ENCODE measurements around the gene GALNT9. TPM values are rescaled to one million over a fixed set of nuclear protein-coding genes. Genes with fewer than 3 reads are reported as not detected.

Gene GALNT9
- total RNA-seq, 1 donor from 2014 or later, result not detected

DNA sequence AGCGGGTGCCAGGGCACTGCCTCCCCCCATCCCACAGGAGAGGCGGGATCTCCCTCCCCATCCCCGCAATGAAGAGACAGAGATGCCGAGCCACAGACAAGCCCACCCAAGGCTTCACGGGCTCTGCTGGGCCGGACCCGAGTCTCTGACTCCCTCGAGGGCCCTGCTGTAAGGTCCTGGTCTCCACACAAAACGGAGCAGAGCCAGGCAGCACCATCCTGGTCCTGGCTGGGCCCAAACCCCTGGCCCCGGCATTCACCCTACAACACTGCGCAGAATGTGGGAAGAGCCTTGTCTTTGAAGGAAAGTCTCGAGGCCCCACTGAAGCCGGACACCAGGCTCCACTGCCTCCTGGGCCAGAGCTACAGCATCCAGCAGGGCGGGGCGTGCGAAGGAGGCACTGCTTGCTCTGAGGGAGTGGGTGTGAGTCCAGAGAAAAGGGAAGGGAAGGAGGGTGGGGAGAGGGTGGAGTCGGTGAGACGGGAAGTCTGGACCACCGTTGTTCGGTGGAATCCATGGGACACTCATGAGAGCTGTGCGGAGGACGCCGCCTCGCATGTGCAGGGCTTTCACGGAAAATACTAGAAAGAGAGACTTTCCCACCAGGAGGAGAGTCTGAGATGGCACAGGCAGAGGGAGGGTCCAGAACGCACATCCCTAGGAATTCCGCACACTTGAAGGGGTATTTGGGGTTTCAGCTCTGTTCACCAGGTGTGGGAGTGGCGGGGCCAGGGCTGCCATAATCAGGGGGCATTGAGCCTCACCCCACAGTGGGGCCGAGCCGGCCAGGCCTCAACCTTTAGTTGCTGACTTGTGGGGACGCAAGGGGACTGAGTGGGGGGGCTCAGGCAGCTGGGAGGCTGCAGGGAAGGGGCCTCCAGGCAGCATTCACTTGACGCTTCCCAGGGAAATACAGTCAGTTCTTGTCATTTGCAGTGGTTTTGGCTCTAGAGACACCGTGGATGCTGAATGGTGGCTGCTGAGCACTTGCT, 36.8 kb downstream of the GALNT9 start:
- Mint-ChIP-seq H3K9me3 (peaks cover 5% of the 10 kb centered on the region), H3K4me3 (ENCODE audit: low read depth) (no peak overlapping the region), H3K27ac (no peak overlapping the region), H3K27me3 (ENCODE audit: low read depth) (no peaks in the 10 kb centered on the region), H3K36me3 (ENCODE audit: low read depth) (peaks cover 3% of the 10 kb centered on the region), H3K4me1 (ENCODE audit: low read depth) (no peaks in the 10 kb centered on the region)
- intact Hi-C loops (cut with micrococcal nuclease), result no loop called here
- no peak for DNase-seq (ENCODE audit: low spot score)

DNA sequence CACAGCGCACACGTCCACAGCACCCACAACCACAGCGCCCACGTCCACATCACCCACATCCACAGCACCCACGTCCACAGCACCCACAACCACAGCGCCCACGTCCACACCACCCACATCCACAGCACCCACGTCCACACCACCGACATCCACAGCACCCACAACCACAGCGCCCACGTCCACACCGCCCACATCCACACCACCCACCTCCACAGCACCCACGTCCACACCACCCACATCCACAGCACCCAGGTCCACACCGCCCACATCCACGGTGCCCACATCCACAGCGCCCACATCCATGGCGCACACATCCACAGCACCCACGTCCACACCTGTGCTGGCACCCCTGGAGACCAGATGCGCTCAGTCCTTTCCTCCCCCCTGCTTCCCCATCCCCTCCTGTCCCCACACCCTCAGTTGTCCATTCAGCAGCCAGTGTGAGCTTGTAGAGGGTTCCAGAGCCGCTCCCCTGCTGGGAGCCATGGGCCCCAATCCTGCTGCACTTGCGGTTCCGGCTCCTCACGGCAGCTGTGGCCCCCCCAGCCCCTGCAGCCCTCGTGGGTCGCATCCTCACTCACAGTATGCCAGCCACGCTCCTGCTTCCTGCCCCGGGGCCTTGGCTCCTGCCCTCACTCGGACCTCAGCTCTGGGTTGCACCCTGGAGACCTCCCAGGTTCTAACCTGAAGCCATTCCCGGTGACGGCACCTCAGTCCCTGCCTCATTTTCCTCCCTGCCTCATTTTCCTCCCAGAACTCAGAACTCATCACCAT, 37.8 kb downstream of the GALNT9 start:
- peaks cover 3% of the 10 kb centered on the region for H3K36me3 Mint-ChIP-seq (ENCODE audit: low read depth)
- intact Hi-C loops (cut with micrococcal nuclease), result no loop called here
- H3K4me3 Mint-ChIP-seq (ENCODE audit: low read depth), result no peak overlapping the region
- peaks cover 5% of the 10 kb centered on the region for H3K9me3 Mint-ChIP-seq
- DNase-seq (ENCODE audit: low spot score), result no peak
- H3K4me1 Mint-ChIP-seq (ENCODE audit: low read depth), result no peaks in the 10 kb centered on the region
- H3K27me3 Mint-ChIP-seq (ENCODE audit: low read depth), result peaks cover 5% of the 10 kb centered on the region
- H3K27ac Mint-ChIP-seq, result no peak overlapping the region

DNA sequence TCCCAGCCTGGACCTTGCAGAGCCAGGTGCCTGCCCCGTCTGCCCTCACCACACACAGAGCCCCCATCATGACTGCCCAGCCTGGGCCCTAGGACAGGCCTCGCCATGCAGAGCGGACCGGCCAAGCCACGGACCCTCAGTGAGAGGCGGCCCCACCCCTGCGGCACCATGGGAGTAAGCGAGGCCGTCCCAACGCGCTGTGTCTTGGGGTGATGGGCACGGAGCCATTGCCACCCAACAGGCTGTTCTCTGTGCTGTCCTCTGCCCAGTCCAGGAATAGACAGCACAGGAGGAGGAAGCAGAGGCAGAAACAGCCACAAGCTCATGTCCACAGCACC, 39.2 kb downstream of the GALNT9 start:
- no peak overlapping the region for H3K4me3 Mint-ChIP-seq (ENCODE audit: low read depth)
- H3K9me3 Mint-ChIP-seq, result peaks cover 5% of the 10 kb centered on the region
- H3K27ac Mint-ChIP-seq, result no peak overlapping the region
- no peaks in the 10 kb centered on the region for H3K4me1 Mint-ChIP-seq (ENCODE audit: low read depth)
- H3K27me3 Mint-ChIP-seq (ENCODE audit: low read depth), result peaks cover 11% of the 10 kb centered on the region
- no peak for DNase-seq (ENCODE audit: low spot score)
- peaks cover 3% of the 10 kb centered on the region for H3K36me3 Mint-ChIP-seq (ENCODE audit: low read depth)
- intact Hi-C loops (cut with micrococcal nuclease), result no loop called here

DNA sequence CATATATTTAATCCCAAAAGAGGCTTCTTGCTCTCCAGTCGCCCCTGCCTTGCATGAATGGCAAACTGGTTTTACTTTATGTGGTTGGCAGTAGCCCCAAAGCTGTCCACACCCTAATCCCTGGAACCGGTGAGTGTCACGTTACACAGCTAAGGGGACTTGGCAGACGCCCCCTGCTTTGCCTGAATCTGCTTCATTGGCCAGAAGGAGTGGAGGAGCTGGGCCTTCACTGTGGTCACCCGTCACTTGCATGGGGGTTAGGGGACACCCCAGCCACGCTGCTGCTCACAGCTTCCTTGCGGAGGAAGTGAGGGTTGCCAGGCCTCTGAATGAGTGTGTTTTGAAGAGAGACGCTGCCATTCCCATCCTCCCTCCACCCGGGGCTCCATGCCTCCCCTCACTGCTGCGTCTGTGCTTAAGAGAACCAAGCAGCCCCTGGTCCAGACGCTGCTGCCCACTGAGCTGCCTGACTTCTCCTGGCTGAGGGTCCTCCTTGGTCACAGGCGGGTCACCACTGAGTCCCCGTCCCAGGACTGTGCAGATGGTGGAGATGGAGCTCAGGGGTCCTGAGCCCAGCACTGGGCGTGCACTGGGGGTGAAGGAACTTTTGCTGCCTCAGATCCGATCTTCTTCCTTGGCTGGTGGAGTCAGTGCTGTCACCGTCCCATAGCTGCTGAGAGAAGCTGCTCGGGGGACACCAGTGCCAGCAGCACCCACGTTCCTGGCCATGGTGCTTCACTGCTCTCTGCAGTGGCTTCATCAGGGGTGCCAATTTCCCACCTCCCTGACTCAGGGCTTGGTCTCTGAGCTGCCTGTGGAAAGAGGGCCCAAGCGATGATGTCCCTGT, 39.8 kb downstream of the GALNT9 start:
- intact Hi-C loops (cut with micrococcal nuclease), result no loop called here
- Mint-ChIP-seq H3K27me3 (ENCODE audit: low read depth) (peaks cover 11% of the 10 kb centered on the region), H3K4me1 (ENCODE audit: low read depth) (no peaks in the 10 kb centered on the region), H3K9me3 (peaks cover 5% of the 10 kb centered on the region), H3K36me3 (ENCODE audit: low read depth) (peaks cover 3% of the 10 kb centered on the region), H3K4me3 (ENCODE audit: low read depth) (no peak overlapping the region), H3K27ac (no peak overlapping the region)
- DNase-seq (ENCODE audit: low spot score), result no peak

DNA sequence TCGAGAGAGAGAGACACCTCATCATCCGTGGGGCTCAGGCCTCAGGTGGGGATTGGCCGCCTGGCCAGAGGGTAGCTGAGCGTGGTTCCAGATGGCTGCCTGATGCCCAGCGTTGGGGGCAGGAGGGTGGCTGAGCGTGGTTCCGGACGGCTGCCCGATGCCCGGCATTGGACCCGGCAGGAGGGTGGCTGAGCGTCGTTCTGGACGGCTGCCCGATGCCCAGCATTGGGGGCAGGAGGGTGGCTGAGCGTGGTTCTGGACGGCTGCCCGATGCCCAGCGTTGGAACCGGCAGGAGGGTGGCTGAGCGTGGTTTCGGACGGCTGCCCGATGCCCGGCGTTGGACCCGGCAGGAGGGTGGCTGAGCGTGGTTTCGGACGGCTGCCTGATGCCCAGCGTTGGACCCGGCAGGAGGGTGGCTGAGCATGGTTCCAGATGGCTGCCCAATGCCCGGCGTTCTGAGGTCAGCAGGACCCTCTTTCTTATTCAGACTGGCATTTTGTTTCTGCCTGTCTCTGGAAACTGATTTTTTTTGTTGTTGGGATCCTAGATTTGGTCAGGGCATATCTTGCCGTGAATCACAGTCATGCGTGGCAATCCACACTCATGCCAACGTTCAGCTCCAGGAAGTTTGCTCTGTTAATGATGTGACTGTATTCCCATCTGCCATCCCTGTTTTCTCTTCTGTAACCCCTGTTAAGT, 40.7 kb downstream of the GALNT9 start:
- no peak for DNase-seq (ENCODE audit: low spot score)
- Mint-ChIP-seq H3K4me1 (ENCODE audit: low read depth) (no peaks in the 10 kb centered on the region), H3K27ac (no peak overlapping the region), H3K27me3 (ENCODE audit: low read depth) (peaks cover 13% of the 10 kb centered on the region), H3K4me3 (ENCODE audit: low read depth) (no peak overlapping the region), H3K9me3 (peaks cover 5% of the 10 kb centered on the region), H3K36me3 (ENCODE audit: low read depth) (peaks cover 3% of the 10 kb centered on the region)
- intact Hi-C loops (cut with micrococcal nuclease), result no loop called here

DNA sequence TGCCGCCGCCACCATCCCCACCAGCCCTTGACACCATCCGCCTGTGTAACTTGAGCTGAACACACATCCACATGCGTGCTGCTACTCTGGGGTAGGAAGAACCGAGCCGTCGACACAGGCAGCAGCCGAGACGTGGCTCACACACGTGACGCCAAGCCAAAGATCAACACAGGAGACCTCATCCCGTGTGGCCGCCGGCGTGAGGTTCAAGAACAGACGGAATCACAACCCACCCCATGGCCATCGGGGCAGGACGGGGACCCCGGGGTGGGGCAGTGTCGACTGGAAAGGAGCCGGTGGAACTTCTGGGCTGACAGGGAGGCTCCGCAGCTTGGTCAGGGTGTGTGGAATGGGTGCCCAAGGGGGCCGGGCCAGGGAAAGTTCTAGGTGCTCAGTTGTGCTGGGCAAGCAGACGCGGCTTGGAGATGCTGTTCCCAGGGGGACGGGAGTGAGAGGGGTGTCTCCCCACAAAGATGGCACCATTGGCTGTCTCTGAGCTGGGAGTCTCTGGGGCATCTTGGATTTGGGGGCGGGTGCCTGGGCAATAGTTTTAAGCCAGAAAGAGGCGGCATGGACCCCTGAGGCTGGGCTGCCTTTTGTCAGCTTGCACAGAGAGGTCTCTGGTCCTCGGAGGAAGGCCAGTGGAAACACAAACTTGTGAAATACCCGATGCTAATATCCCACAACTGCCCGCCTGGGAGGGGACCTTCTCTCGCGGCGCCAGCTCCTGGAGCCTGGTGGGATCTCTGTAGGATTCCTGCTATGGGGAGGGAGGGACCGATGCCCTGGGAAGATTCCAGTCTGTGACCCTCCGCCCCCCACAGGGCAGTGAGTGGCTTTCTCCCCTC, 41.8 kb downstream of the GALNT9 start:
- no peak overlapping the region for H3K27ac Mint-ChIP-seq
- H3K4me3 Mint-ChIP-seq (ENCODE audit: low read depth), result no peak overlapping the region
- H3K9me3 Mint-ChIP-seq, result peaks cover 5% of the 10 kb centered on the region
- intact Hi-C loops (cut with micrococcal nuclease), result no loop called here
- peaks cover 3% of the 10 kb centered on the region for H3K36me3 Mint-ChIP-seq (ENCODE audit: low read depth)
- H3K27me3 Mint-ChIP-seq (ENCODE audit: low read depth), result peaks cover 13% of the 10 kb centered on the region
- DNase-seq (ENCODE audit: low spot score), result no peak
- H3K4me1 Mint-ChIP-seq (ENCODE audit: low read depth), result no peaks in the 10 kb centered on the region

DNA sequence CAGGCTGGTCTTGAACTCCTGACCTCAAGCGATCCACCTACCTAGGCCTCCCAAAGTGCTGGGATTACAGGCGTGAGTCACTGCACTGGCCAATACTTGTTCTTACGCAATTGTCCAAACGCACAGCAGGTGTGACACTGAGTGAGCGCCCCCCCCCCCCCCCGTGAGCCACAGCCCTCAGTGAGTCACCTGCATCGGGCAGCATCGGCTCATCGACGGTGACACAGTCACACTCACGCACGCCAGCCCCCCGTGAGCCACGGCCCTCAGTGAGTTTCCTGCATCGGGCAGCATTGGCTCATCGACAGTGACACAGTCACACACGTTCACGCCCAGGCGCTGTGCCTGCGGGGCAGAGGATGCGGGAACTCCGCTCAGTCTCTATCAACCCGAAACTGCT, 42.5 kb downstream of the GALNT9 start:
- no peak for DNase-seq (ENCODE audit: low spot score)
- intact Hi-C loops (cut with micrococcal nuclease), result no loop called here
- Mint-ChIP-seq H3K27ac (no peak overlapping the region), H3K27me3 (ENCODE audit: low read depth) (peaks cover 13% of the 10 kb centered on the region), H3K4me3 (ENCODE audit: low read depth) (no peak overlapping the region), H3K9me3 (peaks cover 1% of the 10 kb centered on the region), H3K4me1 (ENCODE audit: low read depth) (no peaks in the 10 kb centered on the region), H3K36me3 (ENCODE audit: low read depth) (no peaks in the 10 kb centered on the region)

DNA sequence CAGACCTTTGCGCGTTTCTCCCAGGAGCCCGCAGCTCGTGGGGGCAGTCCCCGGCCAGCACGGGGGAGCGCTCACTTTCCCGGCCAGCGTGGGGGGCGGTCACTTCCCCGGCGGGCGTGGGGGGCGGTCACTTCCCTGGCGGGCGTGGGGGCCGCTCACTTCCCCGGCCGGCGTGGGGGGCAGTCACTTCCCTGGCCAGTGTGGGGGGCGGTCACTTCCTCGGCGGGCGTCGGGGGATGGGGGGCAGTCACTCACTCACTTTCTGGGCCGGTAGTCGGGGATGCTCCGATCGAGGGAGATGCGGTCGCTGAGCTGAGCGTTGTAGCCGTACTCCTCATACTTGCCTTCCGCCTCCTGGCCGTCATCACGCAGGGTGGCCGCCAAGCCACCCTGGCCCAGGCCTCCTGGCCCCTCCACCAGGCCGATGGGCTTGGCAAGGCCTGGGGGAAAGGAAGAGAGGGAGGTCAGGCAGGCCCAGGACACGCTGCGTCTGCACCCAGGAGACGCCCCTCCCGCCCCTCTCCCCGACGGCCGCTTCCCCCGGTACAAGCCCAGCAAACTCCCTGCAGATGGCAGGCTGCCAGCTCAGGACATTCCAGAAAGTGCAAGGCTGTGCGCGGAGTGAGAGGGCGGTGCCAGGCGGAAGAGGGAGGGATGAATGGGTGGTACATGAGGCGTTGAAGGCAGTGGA, 43.3 kb downstream of the GALNT9 start:
- H3K4me1 Mint-ChIP-seq (ENCODE audit: low read depth), result no peaks in the 10 kb centered on the region
- H3K4me3 Mint-ChIP-seq (ENCODE audit: low read depth), result no peak overlapping the region
- no peaks in the 10 kb centered on the region for H3K9me3 Mint-ChIP-seq
- intact Hi-C loops (cut with micrococcal nuclease), result no loop called here
- H3K27me3 Mint-ChIP-seq (ENCODE audit: low read depth), result peaks cover 13% of the 10 kb centered on the region
- DNase-seq (ENCODE audit: low spot score), result no peak
- no peak overlapping the region for H3K27ac Mint-ChIP-seq
- H3K36me3 Mint-ChIP-seq (ENCODE audit: low read depth), result no peaks in the 10 kb centered on the region

DNA sequence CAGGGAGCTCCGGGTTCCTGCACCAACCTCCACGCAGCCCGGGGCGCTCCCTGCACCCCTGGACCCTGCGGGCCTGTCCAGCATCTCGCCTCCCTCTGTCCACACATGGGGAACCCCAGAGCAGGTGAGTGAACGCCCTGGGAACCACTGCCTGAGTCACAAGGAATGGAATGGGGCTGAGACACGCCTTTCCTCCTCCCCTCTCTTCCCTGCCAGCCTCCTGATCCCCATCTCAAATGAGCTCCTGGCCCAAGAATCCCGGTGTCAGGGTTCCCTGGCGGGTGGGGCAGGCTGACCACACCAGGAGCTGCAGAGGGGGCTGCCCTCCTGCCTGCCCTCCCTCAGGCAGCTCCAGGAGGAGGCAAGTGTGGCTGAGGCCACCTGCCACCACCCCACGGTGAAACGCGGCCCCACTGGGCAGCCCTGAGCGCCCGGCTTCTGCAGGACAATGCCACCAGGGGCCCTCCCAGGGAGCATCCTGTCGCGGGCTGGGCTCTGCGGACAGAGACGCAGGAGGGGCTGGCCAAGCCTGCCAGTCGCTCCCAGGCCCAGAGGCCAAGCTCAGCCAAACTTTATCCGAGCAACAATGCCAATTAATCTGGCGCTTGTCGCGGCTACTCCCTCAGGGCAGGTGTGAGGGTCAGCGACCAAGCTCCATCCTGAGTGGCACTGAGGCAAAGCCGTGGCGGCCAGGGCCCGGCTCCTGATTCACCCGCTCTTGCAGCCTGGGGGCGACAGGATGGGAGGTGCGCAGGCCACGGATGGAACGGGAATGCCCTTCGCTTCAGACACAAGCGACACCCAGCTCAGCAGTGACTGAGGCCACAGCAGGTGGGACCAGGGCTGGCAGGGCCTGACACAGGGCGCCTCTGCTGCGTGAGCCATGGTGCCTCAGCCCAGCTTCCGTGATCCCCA, 44.3 kb downstream of the GALNT9 start:
- DNase-seq (ENCODE audit: low spot score), result no peak
- H3K27me3 Mint-ChIP-seq (ENCODE audit: low read depth), result peaks cover 13% of the 10 kb centered on the region

DNA sequence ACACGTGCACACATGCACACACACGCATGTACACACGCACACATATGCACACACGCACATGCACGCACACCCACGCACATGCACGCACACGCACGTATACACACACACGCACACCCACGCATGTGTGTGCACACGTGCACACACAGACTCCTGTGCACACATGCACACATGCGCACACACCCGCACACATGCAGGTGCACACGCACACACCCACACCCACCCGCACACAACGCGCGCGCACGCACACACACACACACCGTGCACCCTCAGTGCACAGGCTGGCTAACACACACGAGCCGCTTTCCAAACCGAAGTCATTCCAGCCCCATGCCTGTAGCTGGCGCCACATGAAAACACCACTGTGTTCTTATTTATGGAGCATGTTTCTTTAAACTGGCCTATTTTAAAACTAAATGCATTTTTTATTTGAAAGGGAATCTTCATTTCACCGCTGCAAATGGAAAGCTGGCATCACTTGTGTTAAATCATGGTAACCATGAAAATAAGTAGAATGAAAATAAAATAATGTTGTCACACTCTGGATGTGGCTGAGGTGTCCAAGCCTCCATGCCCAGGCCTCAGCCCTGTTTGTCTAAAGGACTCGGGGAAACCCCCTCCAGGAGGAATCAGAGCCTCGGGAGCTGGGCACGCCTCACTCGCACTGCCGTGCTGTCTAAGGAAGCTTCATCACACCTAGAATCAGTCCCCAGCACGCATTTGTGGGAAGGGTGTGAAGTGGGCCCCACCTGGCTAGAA, 45.1 kb downstream of the GALNT9 start:
- Mint-ChIP-seq H3K4me3 (ENCODE audit: low read depth) (no peak overlapping the region), H3K9me3 (no peaks in the 10 kb centered on the region), H3K27ac (no peak overlapping the region), H3K4me1 (ENCODE audit: low read depth) (no peaks in the 10 kb centered on the region), H3K27me3 (ENCODE audit: low read depth) (peaks cover 13% of the 10 kb centered on the region), H3K36me3 (ENCODE audit: low read depth) (no peaks in the 10 kb centered on the region)
- intact Hi-C loops (cut with micrococcal nuclease), result no loop called here
- DNase-seq (ENCODE audit: low spot score), result no peak

More for the DNA sequence above, 44.3 kb downstream of the GALNT9 start:
- intact Hi-C loops (cut with micrococcal nuclease), result no loop called here
- Mint-ChIP-seq H3K4me3 (ENCODE audit: low read depth) (no peak overlapping the region), H3K27ac (no peak overlapping the region), H3K36me3 (ENCODE audit: low read depth) (no peaks in the 10 kb centered on the region), H3K9me3 (no peaks in the 10 kb centered on the region), H3K4me1 (ENCODE audit: low read depth) (no peaks in the 10 kb centered on the region)
